OCI-LY3 (cell line): ENCODE data around the gene MTHFD1L.
"Not testable (repeated sequence)": the region's sequence is repeated elsewhere in the genome, so short reads cannot be mapped to it uniquely, and the experiment has no call there.

Source experiments
- H2AFZ ChIP-seq: fragments of 200-600, 300-600 bp; shearing (Covaris generic); 2 replicates; pipeline ENCODE4 v1.6.0; 2014; ENCODE audit warnings: antibody characterized with exemption, low read depth, low read length
- H3K27ac ChIP-seq: fragments of 200-600, 300-600 bp; sonication (generic); 2 replicates; pipeline ENCODE4 v1.5.1; 2014; ENCODE audit warnings: mild to moderate bottlenecking, low read length, moderate library complexity, mixed read lengths
- H3K27me3 ChIP-seq: fragments of 200-600, 300-600 bp; sonication (generic); 2 replicates; pipeline ENCODE4 v1.6.1; 2014; ENCODE audit warnings: low read depth, low read length, mixed read lengths
- H3K36me3 ChIP-seq: fragments of 200-600, 300-600 bp; sonication (generic); replicated peaks from 2 replicates; pipeline ENCODE3; 2014; ENCODE audit warnings: low read depth, low read length, mixed read lengths
- H3K4me1 ChIP-seq: fragments of 300-600, 200-600 bp; sonication (generic); 2 replicates; pipeline ENCODE4 v1.6.1; 2014; ENCODE audit warnings: low read length, mixed read lengths
- H3K4me2 ChIP-seq: fragments of 200-600, 300-600 bp; sonication (generic); 2 replicates; pipeline ENCODE4 v1.6.1; 2014; ENCODE audit warnings: low read length, mixed read lengths
- H3K4me3 ChIP-seq: fragments of 300-600, 200-600 bp; sonication (generic); 2 replicates; pipeline ENCODE4 v1.5.1; 2014; ENCODE audit warnings: antibody characterized with exemption, mild to moderate bottlenecking, low read length, moderate library complexity
- H3K79me2 ChIP-seq: fragments of 300-600, 200-600 bp; shearing (Covaris generic); 2 replicates; pipeline ENCODE4 v1.6.1; 2014; ENCODE audit warnings: mild to moderate bottlenecking, low read length, mixed read lengths
- H3K9ac ChIP-seq: fragments of 300-600, 200-600 bp; shearing (Covaris generic); 2 replicates; pipeline ENCODE4 v1.6.0; 2014; ENCODE audit warnings: mild to moderate bottlenecking, low read length, moderate library complexity
- H3K9me3 ChIP-seq: fragments of 200-600, 300-600 bp; shearing (Covaris generic); 2 replicates; pipeline ENCODE4 v1.6.1; 2014; ENCODE audit warnings: low read length, mixed read lengths; ENCODE audit not compliant: insufficient read depth
- H4K20me1 ChIP-seq: fragments of 200-600, 300-600 bp; sonication (generic); 2 replicates; pipeline ENCODE4 v1.6.1; 2016; ENCODE audit warnings: low read length, mixed read lengths; ENCODE audit not compliant: insufficient read depth
- CTCF ChIP-seq: fragments of 200-600, 300-600 bp; sonication (generic); IDR thresholded peaks from 2 replicates; pipeline ENCODE4 v1.5.1; 2014; ENCODE audit warnings: antibody characterized with exemption, low read length, low read depth
- EZH2phosphoT487 ChIP-seq: fragments of 200-600 bp; shearing (Covaris generic); IDR thresholded peaks from 2 replicates; pipeline ENCODE4 v1.6.1; 2018; ENCODE audit warnings: antibody characterized with exemption, mixed run types, low read depth

The MTHFD1L gene

GRCh38 chr6:151109869-151110575, 244.5 kb downstream of the MTHFD1L start:
- no peaks in the 10 kb centered on the region for H3K9me3 ChIP-seq
- H3K9ac ChIP-seq = no peak overlapping the region
- no peak for TF ChIP-seq EZH2phosphoT487
- TF ChIP-seq CTCF = no peak
- H3K79me2 ChIP-seq = no peaks in the 10 kb centered on the region
- H3K27me3 ChIP-seq = no peaks in the 10 kb centered on the region
- H2AFZ ChIP-seq = no peak overlapping the region
- no peaks in the 10 kb centered on the region for H3K4me1 ChIP-seq
- H3K4me3 ChIP-seq = no peak overlapping the region
- H4K20me1 ChIP-seq = no peaks in the 10 kb centered on the region
- H3K27ac ChIP-seq = no peak overlapping the region
- H3K4me2 ChIP-seq = no peak overlapping the region
- H3K36me3 ChIP-seq = no peaks in the 10 kb centered on the region

- Histone ChIP-seq H3K27ac (no peak overlapping the region), H3K79me2 (no peaks in the 10 kb centered on the region), H4K20me1 (no peaks in the 10 kb centered on the region)
Observed at GRCh38 chr6:151110576-151110905, 245.0 kb downstream of the MTHFD1L start.

GRCh38 chr6:151111670-151112069, 246.2 kb downstream of the MTHFD1L start:
- H3K4me2 ChIP-seq = no peak overlapping the region
- TF ChIP-seq EZH2phosphoT487 = no peak
- no peak for TF ChIP-seq CTCF
- no peaks in the 10 kb centered on the region for H3K27me3 ChIP-seq
- no peaks in the 10 kb centered on the region for H3K79me2 ChIP-seq
- H3K4me1 ChIP-seq = no peaks in the 10 kb centered on the region
- H3K36me3 ChIP-seq = no peaks in the 10 kb centered on the region
- no peak overlapping the region for H3K27ac ChIP-seq
- H4K20me1 ChIP-seq = no peaks in the 10 kb centered on the region
- H3K9ac ChIP-seq = no peak overlapping the region
- H2AFZ ChIP-seq = no peak overlapping the region
- no peaks in the 10 kb centered on the region for H3K9me3 ChIP-seq
- H3K4me3 ChIP-seq = no peak overlapping the region

More at GRCh38 chr6:151110576-151110905, 245.0 kb downstream of the MTHFD1L start:
- H2AFZ ChIP-seq = no peak overlapping the region
- H3K4me1 ChIP-seq = no peaks in the 10 kb centered on the region
- no peaks in the 10 kb centered on the region for H3K36me3 ChIP-seq
- H3K27me3 ChIP-seq = no peaks in the 10 kb centered on the region
- no peaks in the 10 kb centered on the region for H3K9me3 ChIP-seq
- no peak overlapping the region for H3K4me3 ChIP-seq
- TF ChIP-seq CTCF = no peak
- no peak for TF ChIP-seq EZH2phosphoT487
- H3K9ac ChIP-seq = no peak overlapping the region
- H3K4me2 ChIP-seq = no peak overlapping the region

- no peak overlapping the region for H3K27ac ChIP-seq
- H3K9me3 ChIP-seq = no peaks in the 10 kb centered on the region
- no peak overlapping the region for H3K4me2 ChIP-seq
- no peak overlapping the region for H2AFZ ChIP-seq
- no peaks in the 10 kb centered on the region for H3K4me1 ChIP-seq
- H3K36me3 ChIP-seq = no peaks in the 10 kb centered on the region
- H4K20me1 ChIP-seq = no peaks in the 10 kb centered on the region
- H3K4me3 ChIP-seq = no peak overlapping the region
- H3K79me2 ChIP-seq = no peaks in the 10 kb centered on the region
- no peaks in the 10 kb centered on the region for H3K27me3 ChIP-seq
- no peak overlapping the region for H3K9ac ChIP-seq
- no peak for TF ChIP-seq CTCF
- TF ChIP-seq EZH2phosphoT487 = no peak
Observed at GRCh38 chr6:151112130-151112529, 246.6 kb downstream of the MTHFD1L start.

- not testable (repeated sequence) for H3K36me3 ChIP-seq, H2AFZ ChIP-seq, H3K27me3 ChIP-seq
Observed at GRCh38 chr6:151112884-151113283, 247.4 kb downstream of the MTHFD1L start.

More at GRCh38 chr6:151112884-151113283, 247.4 kb downstream of the MTHFD1L start:
- not testable (repeated sequence) for H3K27ac ChIP-seq, H3K4me1 ChIP-seq, H3K4me3 ChIP-seq, H3K9ac ChIP-seq, H3K4me2 ChIP-seq, H3K9me3 ChIP-seq, H3K79me2 ChIP-seq, H4K20me1 ChIP-seq
